ENCODE measurements around the gene KCNA3.

DNA sequence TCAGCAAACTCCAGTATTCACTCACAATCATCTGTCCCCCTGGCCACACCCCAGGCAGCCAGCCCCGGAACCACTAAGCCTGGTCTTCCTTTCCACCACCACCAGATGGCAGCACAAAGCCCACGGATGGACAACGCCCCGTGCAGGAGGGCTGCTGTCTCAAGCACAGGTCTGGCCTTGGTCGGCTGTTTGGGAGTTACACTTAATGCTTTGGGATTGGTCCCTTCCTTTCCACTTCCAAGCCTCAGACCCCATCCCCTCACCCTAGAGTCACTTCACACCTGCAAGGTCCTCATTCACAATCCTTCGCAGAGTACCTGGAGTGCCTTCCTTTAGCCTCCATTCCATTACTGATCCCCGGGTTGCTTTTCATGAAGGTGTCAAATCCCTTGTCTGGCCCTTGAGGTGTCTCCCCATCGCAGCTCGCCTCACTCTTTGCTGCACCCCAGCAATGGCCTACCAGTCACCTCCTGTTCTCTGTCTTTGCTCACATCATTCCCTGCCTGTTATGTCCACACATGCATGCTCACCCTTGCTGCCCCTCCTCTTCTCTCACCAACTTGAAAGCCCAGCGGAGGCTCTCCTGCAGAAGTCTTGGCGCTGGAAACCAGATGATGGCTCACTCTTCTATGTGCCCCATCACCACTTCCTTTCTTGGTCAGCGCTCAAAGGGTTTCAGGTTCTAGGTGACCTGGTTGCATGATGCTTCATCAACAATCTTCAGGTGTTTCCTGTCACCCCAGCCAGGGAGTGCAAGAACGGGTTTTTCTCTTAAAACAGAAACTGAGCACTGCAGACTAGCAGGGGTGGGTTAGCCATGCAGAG lies 43.7 kb downstream of the KCNA3 start:
- TF ChIP-seq EZH2 (IDR thresholded peaks at IDR 0.05) (no peak), POLR2AphosphoS5 (IDR thresholded peaks at IDR 0.05; ENCODE audit: borderline replicate concordance, low read depth, low read length) (no peak)

Measured in SK-N-MC (cell line).